SU-DHL-6 (cell line): ENCODE results near the gene CLBA1.

ENCODE experiments used
- H2AFZ ChIP-seq: fragments of 200-600 bp; sonication (generic); 2 replicates; pipeline ENCODE4 v1.6.1; 2014; ENCODE audit warnings: low read depth, mild to moderate bottlenecking, moderate library complexity, mixed read lengths, antibody characterized with exemption, low read length; ENCODE audit not compliant: severe bottlenecking
- H3F3A ChIP-seq: fragments of 200-600 bp; shearing (Covaris generic); 2 replicates; pipeline ENCODE4 v1.6.0; 2016; ENCODE audit warnings: antibody characterized with exemption, mild to moderate bottlenecking; ENCODE audit not compliant: insufficient read depth
- H3K27ac ChIP-seq: fragments of 200-600 bp; sonication (generic); 2 replicates; pipeline ENCODE4 v1.5.1; 2016; ENCODE audit warnings: low read depth, mild to moderate bottlenecking, low read length, moderate library complexity, mixed read lengths
- H3K27me3 ChIP-seq: fragments of 200-600 bp; sonication (generic), shearing (Covaris generic); 2 replicates; pipeline ENCODE4 v1.6.0; 2014; ENCODE audit warnings: mild to moderate bottlenecking, low read length
- H3K36me3 ChIP-seq: fragments of 200-600 bp; sonication (generic); 2 replicates; pipeline ENCODE4 v1.6.1; 2014; ENCODE audit warnings: mild to moderate bottlenecking, low read length, mixed read lengths
- H3K4me2 ChIP-seq: fragments of 300-600, 200-600 bp; shearing (Covaris generic), sonication (generic); 2 replicates; pipeline ENCODE4 v1.6.0; 2014; ENCODE audit warnings: low read length, low read depth, mild to moderate bottlenecking; ENCODE audit not compliant: poor library complexity, severe bottlenecking
- H3K4me3 ChIP-seq: fragments of 200-600 bp; sonication (generic); 2 replicates; pipeline ENCODE4 v1.5.1; 2014; ENCODE audit warnings: antibody characterized with exemption, low read length, mild to moderate bottlenecking, mixed read lengths; ENCODE audit not compliant: insufficient read depth, poor library complexity, severe bottlenecking
- H3K79me2 ChIP-seq: fragments of 200-600 bp; sonication (generic); 2 replicates; pipeline ENCODE4 v1.6.1; 2014; ENCODE audit warnings: mild to moderate bottlenecking, low read length, moderate library complexity; ENCODE audit not compliant: insufficient read depth
- H3K9ac ChIP-seq: fragments of 200-600 bp; sonication (generic); 2 replicates; pipeline ENCODE4 v1.7.0; 2014; ENCODE audit warnings: mild to moderate bottlenecking, low read length
- H3K9me2 ChIP-seq: fragments of 200-600 bp; sonication (generic); replicated peaks from 2 replicates; pipeline ENCODE4 v1.6.1; 2014; ENCODE audit warnings: low read length; ENCODE audit not compliant: insufficient read depth
- H3K9me3 ChIP-seq: fragments of 200-600 bp; sonication (generic); 2 replicates; pipeline ENCODE4 v1.6.1; 2014; ENCODE audit warnings: low read length, mixed read lengths; ENCODE audit not compliant: insufficient read depth
- H4K20me1 ChIP-seq: fragments of 200-600 bp; sonication (generic); 2 replicates; pipeline ENCODE4 v1.6.1; 2014; ENCODE audit warnings: low read depth, mild to moderate bottlenecking, antibody characterized with exemption, low read length, moderate library complexity, mixed read lengths
- EZH2phosphoT487 ChIP-seq: fragments of 200-600 bp; sonication (generic), shearing (Covaris generic); conservative IDR thresholded peaks from 2 replicates; pipeline ENCODE4 v1.6.1; 2018; ENCODE audit warnings: mild to moderate bottlenecking, antibody characterized with exemption, low read length, moderate library complexity, mixed read lengths
- TF ChIP-seq, protein P1 (sequence below): fragments of 200-600 bp; sonication (generic); IDR thresholded peaks from one replicate; pipeline ENCODE4 v1.5.1; 2017; ENCODE audit warnings: antibody characterized with exemption, mild to moderate bottlenecking, low read length, moderate library complexity; ENCODE audit not compliant: insufficient read depth, poor library complexity, severe bottlenecking

CLBA1 gene

DNA sequence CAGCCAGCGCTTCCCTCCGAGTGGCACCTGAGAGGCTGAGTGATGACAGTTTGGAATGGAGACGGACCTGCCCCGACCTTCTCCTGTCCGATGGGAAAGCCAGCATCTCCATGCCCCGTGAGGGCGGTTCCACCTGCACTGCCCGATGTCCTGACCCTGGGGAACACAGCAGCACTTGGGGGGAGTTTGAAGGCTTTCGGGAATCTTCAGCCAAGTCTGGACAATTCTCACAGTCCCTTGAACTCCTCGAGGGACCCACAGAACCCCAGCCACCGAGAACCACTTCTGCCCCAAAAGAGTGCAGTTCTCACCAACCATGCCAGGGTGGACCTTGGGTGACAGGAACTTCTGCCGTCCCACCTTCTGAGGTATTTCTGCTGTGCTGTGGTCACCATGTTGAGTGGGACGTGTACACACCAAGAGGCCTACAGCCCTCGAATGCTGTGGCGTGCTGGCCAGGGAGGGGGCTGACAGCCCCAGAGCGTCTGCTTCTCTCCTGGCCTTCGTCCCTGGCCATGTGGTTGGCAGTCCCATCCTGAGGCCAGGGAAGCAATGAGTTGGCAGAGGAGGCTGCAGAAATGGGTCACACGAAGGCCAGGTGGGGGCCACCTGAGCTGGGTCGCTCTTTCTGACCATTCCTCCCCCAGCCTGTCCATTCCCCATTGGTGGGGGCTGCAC, 1.0 kb downstream of the CLBA1 start:
- no peak overlapping the region for H3K4me2 ChIP-seq
- no peak overlapping the region for H3K4me3 ChIP-seq
- no peaks in the 10 kb centered on the region for H3K9me3 ChIP-seq
- no peak overlapping the region for H3K27ac ChIP-seq
- H3F3A ChIP-seq = no peaks in the 10 kb centered on the region
- no peak overlapping the region for H2AFZ ChIP-seq
- H3K27me3 ChIP-seq = no peaks in the 10 kb centered on the region
- no peak overlapping the region for H3K9ac ChIP-seq
- H3K36me3 ChIP-seq = no peaks in the 10 kb centered on the region
- no peaks in the 10 kb centered on the region for H4K20me1 ChIP-seq
- no peaks in the 10 kb centered on the region for H3K9me2 ChIP-seq
- H3K79me2 ChIP-seq = no peaks in the 10 kb centered on the region
- TF ChIP-seq, protein P1, sequence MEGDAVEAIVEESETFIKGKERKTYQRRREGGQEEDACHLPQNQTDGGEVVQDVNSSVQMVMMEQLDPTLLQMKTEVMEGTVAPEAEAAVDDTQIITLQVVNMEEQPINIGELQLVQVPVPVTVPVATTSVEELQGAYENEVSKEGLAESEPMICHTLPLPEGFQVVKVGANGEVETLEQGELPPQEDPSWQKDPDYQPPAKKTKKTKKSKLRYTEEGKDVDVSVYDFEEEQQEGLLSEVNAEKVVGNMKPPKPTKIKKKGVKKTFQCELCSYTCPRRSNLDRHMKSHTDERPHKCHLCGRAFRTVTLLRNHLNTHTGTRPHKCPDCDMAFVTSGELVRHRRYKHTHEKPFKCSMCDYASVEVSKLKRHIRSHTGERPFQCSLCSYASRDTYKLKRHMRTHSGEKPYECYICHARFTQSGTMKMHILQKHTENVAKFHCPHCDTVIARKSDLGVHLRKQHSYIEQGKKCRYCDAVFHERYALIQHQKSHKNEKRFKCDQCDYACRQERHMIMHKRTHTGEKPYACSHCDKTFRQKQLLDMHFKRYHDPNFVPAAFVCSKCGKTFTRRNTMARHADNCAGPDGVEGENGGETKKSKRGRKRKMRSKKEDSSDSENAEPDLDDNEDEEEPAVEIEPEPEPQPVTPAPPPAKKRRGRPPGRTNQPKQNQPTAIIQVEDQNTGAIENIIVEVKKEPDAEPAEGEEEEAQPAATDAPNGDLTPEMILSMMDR = no peak
- no peak for TF ChIP-seq EZH2phosphoT487

DNA sequence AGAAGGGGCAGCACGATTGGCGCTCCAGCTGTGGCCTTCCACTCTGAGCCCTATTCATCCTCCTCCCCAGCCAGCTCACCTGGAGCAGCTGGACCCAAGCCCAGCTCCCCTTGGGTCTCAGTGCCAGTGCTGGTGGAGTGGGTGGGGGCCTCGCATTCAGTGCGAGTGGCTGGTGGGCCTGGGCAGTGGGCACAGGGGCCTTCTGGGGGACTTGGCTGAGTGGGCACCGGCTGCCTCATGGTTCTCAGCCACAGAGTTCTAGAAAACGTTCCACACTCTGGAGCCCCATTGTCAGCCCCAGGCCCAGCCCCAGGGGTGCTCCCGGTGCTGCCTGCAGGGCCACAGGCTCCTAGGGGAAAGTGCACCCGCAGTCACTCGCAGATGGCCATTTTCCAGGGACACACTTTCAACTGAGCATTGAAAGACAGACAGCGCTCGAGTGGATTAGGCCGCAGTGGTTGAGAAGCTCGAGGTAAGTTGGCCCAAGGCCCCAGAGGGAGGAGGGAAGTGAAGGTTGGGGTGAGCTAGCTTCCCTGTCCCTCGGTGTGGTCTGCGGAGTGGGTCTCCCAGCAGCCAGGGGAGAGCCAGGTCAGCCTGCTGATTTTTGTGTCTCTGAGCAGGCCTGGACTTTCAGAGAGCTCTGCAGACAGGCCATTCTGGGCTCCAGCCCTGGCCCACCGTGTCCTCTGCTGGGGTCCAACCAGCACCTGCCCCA, 3.8 kb downstream of the CLBA1 start:
- Histone ChIP-seq H4K20me1 (no peaks in the 10 kb centered on the region), H3K4me2 (no peak overlapping the region), H3K36me3 (no peaks in the 10 kb centered on the region), H3K9me2 (no peaks in the 10 kb centered on the region), H3K9ac (no peak overlapping the region), H3F3A (no peaks in the 10 kb centered on the region), H3K79me2 (no peaks in the 10 kb centered on the region), H2AFZ (no peak overlapping the region), H3K27ac (no peak overlapping the region), H3K4me3 (no peak overlapping the region), H3K9me3 (no peaks in the 10 kb centered on the region), H3K27me3 (no peaks in the 10 kb centered on the region)
- no peak for TF ChIP-seq EZH2phosphoT487
- TF ChIP-seq, protein P1 = no peak

DNA sequence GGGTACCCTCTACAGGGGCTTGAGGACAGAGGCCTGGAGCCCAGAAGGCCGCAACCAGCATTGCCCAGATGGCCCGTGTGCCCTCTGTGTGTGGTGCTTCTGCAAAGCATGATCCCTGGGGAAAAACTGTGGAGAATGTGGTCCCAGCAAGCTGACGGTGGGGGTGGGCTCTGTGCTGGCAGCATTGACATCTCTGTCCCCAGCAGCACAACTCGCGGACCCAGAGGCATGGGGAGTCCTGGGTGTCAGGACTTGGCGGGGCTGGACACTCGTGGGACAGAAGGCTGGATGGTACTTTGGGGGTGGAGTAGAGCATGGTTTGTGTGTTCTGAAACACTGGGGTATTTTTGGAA, 4.3 kb downstream of the CLBA1 start:
- TF ChIP-seq EZH2phosphoT487 = no peak
- TF ChIP-seq, protein P1 = no peak
- H3K36me3 ChIP-seq = no peaks in the 10 kb centered on the region
- no peak overlapping the region for H2AFZ ChIP-seq
- no peaks in the 10 kb centered on the region for H3K27me3 ChIP-seq
- no peaks in the 10 kb centered on the region for H3F3A ChIP-seq
- H3K27ac ChIP-seq = no peak overlapping the region
- no peak overlapping the region for H3K4me2 ChIP-seq
- H3K79me2 ChIP-seq = no peaks in the 10 kb centered on the region
- H3K4me3 ChIP-seq = no peak overlapping the region
- H3K9ac ChIP-seq = no peak overlapping the region
- no peaks in the 10 kb centered on the region for H3K9me3 ChIP-seq
- no peaks in the 10 kb centered on the region for H4K20me1 ChIP-seq
- H3K9me2 ChIP-seq = no peaks in the 10 kb centered on the region
